ENCODE measurements around the gene TNNC2. TPM values are rescaled to one million over a fixed set of nuclear protein-coding genes. Genes with fewer than 3 reads are reported as not detected.

The TNNC2 gene
- total and polyA plus RNA-seq, 2 of the 13 experiments (the other 11 are each of a cell fraction or from before 2014, with no cell fraction given): 1.8 to 4.7 TPM

DNA sequence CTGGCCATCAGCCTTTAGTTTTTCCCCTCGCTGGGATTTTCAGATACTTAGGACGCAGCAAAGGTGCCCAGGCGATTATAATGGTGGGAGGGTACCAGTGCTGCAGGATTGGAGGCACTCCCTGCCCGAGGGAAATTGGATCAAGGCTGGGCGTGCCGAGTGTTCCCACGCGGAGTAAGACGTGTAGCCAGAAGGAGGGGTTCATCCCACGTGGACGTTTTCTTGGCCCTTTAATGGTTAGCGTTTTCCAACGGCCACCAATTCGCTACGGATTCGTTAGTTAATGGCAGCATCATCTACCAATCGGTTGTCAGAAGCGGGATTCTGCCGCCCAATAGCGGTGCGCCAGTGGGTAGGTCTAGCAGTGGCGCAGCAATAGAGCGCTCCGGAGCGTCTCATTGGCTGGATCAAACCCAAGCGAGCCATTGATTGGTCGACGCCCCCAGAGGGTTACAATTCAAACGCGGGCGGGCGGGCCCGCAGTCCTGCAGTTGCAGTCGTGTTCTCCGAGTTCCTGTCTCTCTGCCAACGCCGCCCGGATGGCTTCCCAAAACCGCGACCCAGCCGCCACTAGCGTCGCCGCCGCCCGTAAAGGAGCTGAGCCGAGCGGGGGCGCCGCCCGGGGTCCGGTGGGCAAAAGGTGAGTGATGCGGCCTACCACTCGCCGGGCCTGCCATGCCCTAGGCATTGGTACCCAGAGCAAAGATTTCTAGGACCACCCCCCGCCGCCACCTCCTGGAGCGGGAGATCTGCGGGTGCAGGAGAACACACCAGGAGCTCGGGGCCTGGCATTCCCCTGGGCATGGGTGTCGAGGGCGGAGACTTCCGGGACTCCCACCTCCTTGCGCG is 14.7 kb downstream of the TNNC2 start, which contains the start of gene UBE2C (continued):
- TF ChIP-seq ZBTB1 (CRISPR knock-in tag; IDR thresholded peaks at IDR 0.05; ENCODE audit: borderline replicate concordance) (no peak), MED8 (CRISPR knock-in tag; IDR thresholded peaks at IDR 0.05; ENCODE audit: insufficient replicate concordance) (peak; percentile 5), ERF (CRISPR knock-in tag; IDR thresholded peaks at IDR 0.05) (no peak), KAT7 (CRISPR knock-in tag; IDR thresholded peaks at IDR 0.05; ENCODE audit: borderline replicate concordance) (peak; percentile 67), ZNF225 (CRISPR knock-in tag; IDR thresholded peaks at IDR 0.05) (peak; percentile 81; the same call in 1 of the 2 replicates), ZNF350 (CRISPR knock-in tag; IDR thresholded peaks at IDR 0.05; ENCODE audit: borderline replicate concordance, low read depth) (no peak; the same call in 1 of the 2 replicates), GZF1 (CRISPR knock-in tag; IDR thresholded peaks at IDR 0.05) (no peak), EEA1 (CRISPR knock-in tag; IDR thresholded peaks at IDR 0.05; ENCODE audit: borderline replicate concordance) (0 out of 2 replicates have a peak, but pooled peaks have one; percentile 74), ZFP36L1 (CRISPR knock-in tag; IDR thresholded peaks at IDR 0.05) (peak; percentile 97), ZNF20 (CRISPR knock-in tag; IDR thresholded peaks at IDR 0.05) (no peak), ZNF777 (CRISPR knock-in tag; IDR thresholded peaks at IDR 0.05) (0 out of 2 replicates have a peak, but pooled peaks have one; percentile 27), RFX3 (CRISPR knock-in tag; IDR thresholded peaks at IDR 0.05) (no peak), STAG1 (CRISPR knock-in tag; IDR thresholded peaks at IDR 0.05) (no peak), KLF16 (CRISPR knock-in tag; IDR thresholded peaks at IDR 0.05) (peak in 1 of 2 experiments; percentile 40; a peak in 1 of 4 replicates), MXD1 (CRISPR knock-in tag; IDR thresholded peaks at IDR 0.05) (peak; percentile 72; the same call in 1 of the 2 replicates), SUZ12 (IDR thresholded peaks at IDR 0.05; ENCODE audit: low read depth, low read length) (no peak), ZMYM4 (CRISPR knock-in tag; IDR thresholded peaks at IDR 0.05) (peak; percentile 98), TCF12 (IDR thresholded peaks at IDR 0.05) (no peak), TCF12 (CRISPR knock-in tag; IDR thresholded peaks at IDR 0.05) (no peak), TBP (CRISPR knock-in tag; IDR thresholded peaks at IDR 0.05) (no peak)
- TF ChIP-seq, protein P1, sequence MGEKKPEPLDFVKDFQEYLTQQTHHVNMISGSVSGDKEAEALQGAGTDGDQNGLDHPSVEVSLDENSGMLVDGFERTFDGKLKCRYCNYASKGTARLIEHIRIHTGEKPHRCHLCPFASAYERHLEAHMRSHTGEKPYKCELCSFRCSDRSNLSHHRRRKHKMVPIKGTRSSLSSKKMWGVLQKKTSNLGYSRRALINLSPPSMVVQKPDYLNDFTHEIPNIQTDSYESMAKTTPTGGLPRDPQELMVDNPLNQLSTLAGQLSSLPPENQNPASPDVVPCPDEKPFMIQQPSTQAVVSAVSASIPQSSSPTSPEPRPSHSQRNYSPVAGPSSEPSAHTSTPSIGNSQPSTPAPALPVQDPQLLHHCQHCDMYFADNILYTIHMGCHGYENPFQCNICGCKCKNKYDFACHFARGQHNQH (CRISPR knock-in tag; IDR thresholded peaks at IDR 0.05): no peak
- TF ChIP-seq, protein P2, sequence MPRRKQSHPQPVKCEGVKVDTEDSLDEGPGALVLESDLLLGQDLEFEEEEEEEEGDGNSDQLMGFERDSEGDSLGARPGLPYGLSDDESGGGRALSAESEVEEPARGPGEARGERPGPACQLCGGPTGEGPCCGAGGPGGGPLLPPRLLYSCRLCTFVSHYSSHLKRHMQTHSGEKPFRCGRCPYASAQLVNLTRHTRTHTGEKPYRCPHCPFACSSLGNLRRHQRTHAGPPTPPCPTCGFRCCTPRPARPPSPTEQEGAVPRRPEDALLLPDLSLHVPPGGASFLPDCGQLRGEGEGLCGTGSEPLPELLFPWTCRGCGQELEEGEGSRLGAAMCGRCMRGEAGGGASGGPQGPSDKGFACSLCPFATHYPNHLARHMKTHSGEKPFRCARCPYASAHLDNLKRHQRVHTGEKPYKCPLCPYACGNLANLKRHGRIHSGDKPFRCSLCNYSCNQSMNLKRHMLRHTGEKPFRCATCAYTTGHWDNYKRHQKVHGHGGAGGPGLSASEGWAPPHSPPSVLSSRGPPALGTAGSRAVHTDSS (CRISPR knock-in tag; conservative IDR thresholded peaks at IDR 0.05): no peak
- TF ChIP-seq, protein P3, sequence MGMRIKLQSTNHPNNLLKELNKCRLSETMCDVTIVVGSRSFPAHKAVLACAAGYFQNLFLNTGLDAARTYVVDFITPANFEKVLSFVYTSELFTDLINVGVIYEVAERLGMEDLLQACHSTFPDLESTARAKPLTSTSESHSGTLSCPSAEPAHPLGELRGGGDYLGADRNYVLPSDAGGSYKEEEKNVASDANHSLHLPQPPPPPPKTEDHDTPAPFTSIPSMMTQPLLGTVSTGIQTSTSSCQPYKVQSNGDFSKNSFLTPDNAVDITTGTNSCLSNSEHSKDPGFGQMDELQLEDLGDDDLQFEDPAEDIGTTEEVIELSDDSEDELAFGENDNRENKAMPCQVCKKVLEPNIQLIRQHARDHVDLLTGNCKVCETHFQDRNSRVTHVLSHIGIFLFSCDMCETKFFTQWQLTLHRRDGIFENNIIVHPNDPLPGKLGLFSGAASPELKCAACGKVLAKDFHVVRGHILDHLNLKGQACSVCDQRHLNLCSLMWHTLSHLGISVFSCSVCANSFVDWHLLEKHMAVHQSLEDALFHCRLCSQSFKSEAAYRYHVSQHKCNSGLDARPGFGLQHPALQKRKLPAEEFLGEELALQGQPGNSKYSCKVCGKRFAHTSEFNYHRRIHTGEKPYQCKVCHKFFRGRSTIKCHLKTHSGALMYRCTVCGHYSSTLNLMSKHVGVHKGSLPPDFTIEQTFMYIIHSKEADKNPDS (CRISPR knock-in tag; IDR thresholded peaks at IDR 0.05): no peak
